ENCODE results near the gene PTH2R. TPM values are rescaled to one million over a fixed set of nuclear protein-coding genes. Genes with fewer than 3 reads are reported as not detected.
"Not testable (repeated sequence)": the region's sequence is repeated elsewhere in the genome, so short reads cannot be mapped to it uniquely, and the experiment has no call there.

Gene PTH2R
- total RNA-seq, 1 donor from 2014 or later: not detected

DNA sequence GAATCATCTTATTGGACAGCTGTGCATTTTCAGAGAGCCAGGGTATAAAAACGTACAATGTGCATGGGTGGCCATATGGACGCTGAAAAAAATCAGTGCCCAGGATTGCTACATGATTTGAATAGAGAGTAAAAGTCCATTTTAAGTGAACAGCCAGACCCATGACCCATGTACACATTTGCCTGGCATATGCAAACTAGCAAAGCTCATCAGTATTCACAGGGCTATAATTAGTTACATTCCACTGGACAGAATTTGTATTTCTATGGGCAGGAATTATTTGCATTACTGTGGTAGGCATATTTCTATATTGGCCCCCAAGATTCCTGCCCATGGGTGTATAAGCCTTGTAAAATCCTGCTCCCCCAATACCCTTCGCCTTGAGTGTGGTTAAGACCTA is 78.8 kb downstream of the PTH2R start:
- DNase-seq (ENCODE audit: low spot score): no peak

DNA sequence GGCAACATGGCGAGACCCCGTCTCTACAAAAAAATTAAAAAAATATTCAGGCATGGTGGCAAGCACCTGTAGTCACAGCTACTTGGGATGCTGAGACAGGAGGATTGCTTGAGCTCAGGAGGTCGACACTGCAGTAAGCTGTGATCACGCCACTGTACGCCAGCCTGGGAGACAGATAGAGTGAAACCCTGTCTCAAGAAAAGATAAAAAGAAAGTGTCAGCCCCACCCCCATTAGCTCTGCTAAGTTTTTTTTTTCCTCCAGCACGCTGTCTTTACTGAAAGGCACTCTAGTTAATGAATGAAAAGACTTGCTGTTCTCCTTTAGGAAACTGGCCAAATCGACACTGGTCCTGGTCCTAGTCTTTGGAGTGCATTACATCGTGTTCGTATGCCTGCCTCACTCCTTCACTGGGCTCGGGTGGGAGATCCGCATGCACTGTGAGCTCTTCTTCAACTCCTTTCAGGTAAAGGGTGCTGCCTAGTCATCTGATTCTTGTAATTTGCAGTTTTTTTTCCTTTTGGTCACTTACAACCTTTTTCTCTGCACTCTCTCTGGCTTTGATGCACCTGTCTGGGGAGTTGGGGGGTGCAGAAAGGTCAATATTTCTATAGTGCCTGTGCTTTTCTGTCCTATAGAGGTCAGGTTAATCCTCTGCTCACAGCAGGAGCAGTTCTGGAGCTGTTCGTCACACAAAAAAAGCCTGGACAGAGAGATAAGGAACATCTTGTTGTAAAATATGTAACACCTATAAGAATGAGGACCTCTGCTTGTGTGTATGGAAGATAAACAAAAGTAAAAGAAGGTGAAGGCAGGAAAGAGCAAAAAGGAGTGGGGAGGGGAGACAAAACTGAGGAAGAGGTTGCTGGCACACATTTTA is 82.3 kb downstream of the PTH2R start:
- no peak for DNase-seq (ENCODE audit: low spot score)

DNA sequence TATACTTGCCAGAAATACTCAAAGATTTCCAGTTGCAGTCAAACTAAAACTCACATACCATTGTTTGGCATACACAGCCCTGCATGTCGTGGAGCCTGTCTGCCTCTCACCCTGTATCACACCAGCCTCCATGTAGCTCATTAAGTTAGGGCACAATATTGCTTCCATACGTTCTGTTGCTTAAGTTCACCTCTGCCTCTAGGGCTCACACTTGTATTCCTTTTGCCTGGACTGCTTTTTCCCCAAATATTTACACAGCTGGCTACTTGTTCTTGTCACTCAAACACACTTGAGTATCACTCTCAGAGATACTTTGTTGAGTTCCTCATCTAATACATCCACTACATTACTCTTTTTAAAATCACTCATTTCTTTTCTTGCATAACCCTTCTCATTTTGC is 83.1 kb downstream of the PTH2R start:
- no peak for DNase-seq (ENCODE audit: low spot score)

DNA sequence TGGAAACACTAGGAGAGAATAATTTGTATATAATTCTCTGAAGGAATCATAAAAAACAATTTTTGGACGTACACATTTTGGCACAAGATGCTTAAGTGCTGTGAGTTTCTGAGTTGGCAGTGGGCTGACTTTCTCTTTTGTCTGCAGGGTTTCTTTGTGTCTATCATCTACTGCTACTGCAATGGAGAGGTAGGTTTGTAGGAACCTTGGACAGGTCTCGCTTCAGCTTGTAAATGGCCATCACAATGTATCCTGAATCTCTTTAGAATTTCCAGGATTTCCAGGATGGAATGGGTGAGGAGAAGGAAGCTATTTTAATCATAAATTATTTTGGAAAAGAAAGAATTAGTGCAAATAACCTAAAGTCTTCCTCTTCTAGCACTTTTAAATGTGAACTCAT is 83.9 kb downstream of the PTH2R start:
- DNase-seq (ENCODE audit: low spot score): no peak

DNA sequence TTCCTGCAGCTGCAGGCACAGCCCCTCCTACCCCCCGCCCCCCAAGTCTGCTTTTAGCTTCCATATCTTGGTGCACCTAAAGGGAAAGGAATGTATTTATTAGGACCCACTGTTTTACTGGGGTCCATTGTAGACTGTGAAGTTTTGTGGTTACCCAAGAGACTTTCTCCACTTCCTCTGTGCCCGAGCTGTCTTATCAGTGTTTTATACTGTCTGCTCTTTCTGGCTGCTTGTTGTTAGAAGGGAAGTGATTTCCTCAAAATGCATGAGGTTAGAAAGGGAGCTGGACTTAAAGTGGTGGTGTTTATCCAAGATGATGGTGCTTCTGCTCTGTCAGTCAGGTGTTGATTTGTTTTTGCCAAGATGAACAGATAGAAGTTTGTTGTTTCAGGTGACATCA is 85.0 kb downstream of the PTH2R start:
- peak; percentile 11 for DNase-seq (ENCODE audit: low spot score)

DNA sequence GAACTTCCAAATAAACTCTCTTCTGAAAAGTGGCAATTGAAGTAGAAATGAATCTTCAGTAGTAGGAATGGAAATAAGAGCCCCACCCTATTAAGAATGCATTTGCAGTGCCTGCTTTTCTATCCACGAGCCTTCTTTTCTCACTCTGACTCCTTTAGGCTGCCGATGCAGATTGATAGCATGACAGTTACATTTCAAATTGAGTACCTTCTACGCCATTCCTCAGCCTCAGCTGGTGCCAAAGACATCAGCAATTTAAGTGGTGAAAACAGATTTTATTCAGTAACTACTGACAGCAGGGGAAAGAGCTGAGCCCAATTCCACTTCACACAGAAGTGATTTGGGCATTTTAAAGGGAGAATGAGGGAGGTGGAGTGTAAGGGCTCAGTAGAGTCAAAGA is 85.5 kb downstream of the PTH2R start:
- DNase-seq (ENCODE audit: low spot score): no peak

DNA sequence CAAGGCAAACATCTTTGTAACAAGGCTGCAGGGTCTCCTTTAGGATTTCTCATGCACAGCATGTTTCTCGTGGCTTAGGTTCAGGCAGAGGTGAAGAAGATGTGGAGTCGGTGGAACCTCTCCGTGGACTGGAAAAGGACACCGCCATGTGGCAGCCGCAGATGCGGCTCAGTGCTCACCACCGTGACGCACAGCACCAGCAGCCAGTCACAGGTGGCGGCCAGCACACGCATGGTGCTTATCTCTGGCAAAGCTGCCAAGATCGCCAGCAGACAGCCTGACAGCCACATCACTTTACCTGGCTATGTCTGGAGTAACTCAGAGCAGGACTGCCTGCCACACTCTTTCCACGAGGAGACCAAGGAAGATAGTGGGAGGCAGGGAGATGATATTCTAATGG is 86.6 kb downstream of the PTH2R start:
- no peak for DNase-seq (ENCODE audit: low spot score)

DNA sequence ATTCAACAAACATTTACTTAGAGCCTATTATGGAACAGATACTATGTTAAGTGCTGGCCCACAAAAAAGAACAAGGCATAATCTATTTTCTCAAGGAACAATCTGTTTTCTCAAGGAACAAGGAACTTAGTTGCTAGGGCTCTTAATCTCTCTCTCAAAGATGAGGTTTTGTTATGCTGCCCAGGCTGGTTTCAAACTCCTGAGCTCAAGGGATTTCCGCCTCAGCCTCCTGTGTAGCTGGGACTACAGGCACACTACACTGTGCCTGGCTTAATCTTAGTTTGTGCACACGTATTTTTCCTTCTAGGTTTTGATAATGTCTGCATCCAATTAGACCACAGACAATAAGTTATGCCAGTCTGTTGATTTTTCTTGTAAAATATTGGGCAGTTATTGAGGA is 89.5 kb downstream of the PTH2R start:
- DNase-seq (ENCODE audit: low spot score): no peak

DNA sequence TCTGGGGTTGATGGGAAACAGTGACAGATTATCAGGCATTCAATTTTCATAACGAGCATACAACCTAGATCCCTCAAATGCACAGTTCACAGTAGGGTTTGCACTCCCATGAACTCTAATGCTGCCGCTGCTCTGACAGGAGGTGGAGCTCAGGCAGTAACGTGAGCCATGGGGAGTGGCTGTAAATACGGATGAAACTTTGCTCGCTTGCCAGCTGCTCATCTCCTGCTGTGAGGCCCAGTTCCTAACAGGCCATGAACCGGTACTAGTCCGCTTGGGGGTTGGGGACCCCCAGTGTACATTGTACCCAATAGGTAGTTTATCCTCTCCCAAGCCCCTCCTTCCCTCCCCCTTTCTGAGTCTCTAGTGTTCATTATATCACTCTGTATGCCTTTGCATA is 94.6 kb downstream of the PTH2R start:
- peak; percentile 76 for DNase-seq (ENCODE audit: low spot score)

DNA sequence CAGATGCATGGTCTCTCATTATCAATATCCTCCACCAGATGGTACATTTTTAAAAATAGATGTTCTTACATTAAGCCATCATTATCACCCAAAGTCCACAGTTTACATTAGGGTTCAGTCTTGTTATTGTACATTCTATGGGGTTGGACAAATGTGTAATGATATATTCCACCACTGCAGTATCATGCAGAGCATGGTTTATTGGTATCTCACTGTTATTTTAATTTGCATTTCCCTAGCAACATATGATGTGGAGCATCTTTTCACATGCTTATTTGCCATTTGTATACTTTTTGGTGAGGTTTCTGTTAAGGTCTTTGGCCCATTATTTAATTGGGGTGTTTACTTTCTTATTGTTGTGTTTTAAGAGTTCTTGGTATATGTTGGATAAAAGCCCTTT is 95.7 kb downstream of the PTH2R start:
- no peak for DNase-seq (ENCODE audit: low spot score)

DNA sequence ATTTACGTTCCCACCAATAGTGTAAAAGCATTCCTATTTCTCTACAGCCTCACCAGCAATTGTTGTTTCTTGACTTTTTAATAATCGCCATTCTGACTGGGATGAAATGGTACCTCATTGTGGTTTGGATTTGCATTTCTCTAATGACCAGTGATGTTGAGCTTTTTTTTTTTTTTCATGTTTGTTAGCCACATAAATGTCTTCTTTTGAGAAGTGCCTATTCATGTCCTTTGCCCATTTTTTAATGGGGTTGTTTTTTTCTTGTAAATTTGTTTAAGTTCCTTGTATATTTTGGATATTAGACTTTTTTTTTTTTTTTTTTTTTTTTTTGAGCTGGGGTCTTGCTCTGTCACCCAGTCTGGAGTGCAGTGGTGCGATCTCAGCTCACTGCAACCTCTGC is 98.8 kb downstream of the PTH2R start:
- DNase-seq (ENCODE audit: low spot score): not testable (repeated sequence)

DNA sequence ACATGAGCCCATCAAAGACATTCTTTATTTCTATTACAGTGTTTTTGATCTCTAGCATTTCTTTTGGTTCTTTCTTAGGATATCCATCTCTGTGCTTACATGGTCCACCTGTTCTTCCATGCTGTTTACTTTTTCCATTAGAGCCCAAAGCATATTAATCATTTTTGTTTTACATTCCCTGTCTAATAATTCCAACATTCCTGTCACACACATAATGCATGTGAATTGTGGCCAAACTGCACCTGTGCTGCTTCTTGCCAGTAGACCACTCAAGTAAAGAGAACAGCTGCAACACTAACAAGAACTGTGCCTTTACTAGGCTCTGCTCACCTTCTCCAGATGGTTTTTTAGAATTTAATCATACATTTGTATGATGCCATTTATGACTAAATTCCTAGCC is 103.0 kb downstream of the PTH2R start:
- DNase-seq (ENCODE audit: low spot score): no peak

DNA sequence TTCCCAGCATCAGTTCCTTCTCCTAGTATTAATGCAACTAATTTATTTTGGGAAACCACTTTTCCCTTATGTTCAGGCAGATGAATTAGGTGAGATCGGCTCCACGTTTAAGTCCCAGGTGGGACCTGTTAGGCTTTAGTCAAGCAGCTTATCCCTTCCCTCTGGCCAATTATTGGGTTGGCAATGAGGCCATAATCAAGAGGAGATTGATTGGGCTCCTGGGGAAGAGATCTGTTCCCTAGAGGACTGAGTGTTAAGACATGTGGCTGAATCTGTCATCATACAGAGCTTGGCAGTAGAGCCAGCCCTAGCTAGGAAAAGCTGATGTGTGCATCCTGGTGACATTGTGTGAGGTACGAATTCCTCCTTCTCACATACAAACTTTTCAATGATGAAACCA is 104.4 kb downstream of the PTH2R start:
- DNase-seq (ENCODE audit: low spot score): no peak

DNA sequence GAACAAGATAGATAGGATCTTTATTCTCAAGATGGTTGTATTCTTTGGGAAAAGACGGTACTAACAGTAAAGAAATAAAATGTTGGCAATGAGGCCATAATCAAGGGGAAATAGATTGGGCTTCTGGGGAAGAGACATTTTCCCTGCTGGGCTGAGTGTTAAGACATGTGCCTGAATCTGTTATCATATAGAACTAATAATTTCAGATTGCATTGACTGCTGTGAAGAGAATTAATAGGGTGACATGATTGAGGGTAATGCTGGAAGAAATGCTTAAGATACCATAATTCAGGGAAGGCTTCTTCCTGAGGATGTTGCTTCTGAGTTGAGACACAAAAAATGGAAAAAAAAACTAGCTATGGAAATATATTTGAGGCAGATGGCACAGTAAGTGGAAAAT is 105.0 kb downstream of the PTH2R start:
- DNase-seq (ENCODE audit: low spot score): no peak

DNA sequence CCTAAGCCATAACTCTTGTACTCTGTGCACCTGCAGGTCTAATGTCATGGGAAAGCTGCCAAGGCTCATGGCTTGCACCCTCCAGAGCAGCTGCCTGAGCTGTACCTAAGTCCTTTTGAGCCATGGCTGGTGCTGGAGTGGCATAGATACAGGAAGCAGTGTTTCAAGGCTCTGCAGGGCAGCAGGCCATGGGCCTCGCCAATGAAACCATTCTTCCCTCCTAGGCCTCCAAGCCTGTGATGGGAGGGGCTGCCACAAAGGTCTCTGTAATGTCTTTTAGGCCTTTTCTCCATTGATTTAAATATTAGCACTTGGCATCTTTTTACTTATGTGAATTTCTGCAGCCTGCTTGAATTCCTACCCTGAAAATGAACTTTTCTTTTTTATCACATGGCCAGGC is 108.5 kb downstream of the PTH2R start:
- DNase-seq (ENCODE audit: low spot score): no peak

DNA sequence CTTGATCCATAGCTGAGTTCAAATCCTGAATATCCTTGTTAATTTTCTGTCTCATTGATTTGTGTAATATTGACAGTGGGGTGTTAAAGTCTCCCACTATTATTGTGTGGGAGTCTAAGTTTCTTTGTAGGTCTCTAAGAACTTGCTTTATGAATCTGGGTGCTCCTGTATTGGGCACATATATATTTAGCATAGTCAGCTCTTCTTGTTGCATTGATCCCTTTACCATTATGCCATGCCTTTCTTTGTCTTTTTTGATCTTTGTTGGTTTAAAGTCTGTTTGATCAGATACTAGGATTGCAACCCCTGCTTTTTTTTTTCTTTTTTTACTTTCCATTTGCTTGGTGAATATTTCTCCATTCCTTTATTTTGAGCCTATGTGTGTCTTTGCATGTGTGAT is 116.5 kb downstream of the PTH2R start:
- not testable (repeated sequence) for DNase-seq (ENCODE audit: low spot score)

DNA sequence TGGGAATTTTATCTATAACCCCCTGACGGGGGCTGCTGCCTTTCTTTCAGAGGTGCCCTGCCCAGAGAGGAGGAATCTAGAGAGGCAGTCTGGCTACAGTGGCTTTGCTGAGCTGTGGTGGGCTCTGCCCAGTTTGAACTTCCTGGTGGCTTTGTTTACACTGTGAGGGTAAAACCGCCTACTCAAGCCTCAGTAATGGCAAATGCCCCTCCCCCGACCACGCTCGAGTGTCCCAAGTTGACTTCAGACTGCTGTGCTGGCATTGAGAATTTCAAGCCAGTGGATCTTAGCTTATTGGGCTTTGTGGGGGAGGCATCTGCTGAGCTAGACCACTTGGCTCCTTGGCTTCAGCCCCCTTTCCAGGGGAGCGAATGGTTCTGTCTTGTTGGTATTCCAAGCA is 118.6 kb downstream of the PTH2R start:
- not testable (repeated sequence) for DNase-seq (ENCODE audit: low spot score)

DNA sequence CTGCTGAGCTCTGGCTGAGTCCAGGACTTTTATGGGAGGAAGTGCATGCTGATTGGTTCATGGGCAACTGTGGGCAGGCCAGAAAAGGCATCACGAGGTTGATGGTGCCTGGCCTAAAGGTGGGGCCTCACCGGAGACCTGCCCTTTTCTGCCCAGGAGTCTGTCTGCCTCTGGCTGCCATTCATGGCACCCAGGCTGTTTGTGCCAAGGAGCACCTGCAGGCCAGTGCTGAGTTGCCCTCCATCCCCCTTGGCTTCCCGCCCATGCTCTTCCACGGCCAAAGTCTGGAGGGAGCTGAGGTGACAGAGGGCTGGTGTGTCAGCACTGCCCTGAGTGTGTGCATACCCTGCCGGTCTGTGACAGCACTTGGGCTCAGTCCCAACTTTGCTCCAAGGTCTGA is 123.2 kb downstream of the PTH2R start:
- DNase-seq (ENCODE audit: low spot score): no peak

DNA sequence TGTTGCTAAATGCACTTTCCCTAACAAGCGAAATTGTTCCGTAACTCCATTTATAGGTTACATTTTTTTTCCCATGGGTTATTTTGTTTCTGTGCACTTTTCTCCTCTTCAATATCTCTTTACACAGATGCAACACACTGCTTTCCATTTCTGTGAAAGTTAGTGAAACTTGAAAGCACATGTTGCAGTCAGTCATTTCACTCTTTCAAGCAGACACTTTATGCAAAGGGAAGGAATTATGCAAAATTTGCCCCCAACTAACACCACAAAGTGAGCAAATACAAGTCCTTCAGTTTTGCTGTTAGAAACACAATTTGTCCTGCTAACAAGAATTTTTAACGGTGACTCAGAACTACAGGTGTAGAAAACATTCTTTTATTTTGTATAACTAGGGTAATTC is 124.8 kb downstream of the PTH2R start:
- DNase-seq (ENCODE audit: low spot score): no peak

DNA sequence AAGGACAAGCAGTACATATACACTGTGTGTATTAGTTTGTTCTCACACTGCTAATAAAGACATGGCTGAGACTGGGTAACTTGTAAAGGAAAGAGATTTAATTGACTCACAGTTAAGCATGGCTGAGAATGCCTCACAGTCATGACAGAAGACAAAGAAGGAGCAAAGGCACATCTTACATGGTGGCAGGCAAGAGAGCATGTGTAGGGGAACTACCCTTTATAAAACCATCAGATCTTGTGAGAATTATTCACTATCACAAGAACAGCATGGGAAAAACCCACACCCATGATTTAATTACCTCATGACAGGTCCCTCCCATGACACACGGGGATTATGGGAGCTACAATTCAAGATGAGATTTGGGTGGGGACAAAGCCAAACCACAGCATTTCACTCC is 129.0 kb downstream of the PTH2R start:
- DNase-seq (ENCODE audit: low spot score): not testable (repeated sequence)

DNA sequence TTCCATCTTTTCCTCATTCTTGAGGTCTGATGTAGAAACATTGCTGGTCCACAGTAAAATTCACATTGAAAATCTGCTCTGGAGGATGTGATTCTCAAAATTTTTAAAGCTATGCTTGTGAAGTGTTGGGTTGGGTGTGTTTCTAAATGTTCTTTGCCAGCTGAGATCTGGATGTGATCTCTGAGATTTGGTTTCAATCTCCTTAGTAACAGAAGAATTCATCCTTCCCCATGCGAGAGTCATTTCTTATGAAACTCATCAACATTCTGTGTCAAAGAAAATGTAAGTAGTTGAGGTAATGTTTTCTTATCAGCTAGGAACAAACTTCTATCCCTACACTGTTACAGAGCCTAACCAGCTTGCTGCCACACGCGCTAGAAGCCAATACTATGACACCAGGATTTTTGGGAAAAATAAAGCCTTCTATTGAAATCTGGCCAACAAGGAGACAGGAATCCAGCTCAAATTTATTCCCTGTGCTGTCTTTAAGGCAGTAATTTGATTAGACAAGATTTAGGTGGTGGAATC is 134.9 kb downstream of the PTH2R start:
- peak; percentile 93 for DNase-seq (ENCODE audit: low spot score)

DNA sequence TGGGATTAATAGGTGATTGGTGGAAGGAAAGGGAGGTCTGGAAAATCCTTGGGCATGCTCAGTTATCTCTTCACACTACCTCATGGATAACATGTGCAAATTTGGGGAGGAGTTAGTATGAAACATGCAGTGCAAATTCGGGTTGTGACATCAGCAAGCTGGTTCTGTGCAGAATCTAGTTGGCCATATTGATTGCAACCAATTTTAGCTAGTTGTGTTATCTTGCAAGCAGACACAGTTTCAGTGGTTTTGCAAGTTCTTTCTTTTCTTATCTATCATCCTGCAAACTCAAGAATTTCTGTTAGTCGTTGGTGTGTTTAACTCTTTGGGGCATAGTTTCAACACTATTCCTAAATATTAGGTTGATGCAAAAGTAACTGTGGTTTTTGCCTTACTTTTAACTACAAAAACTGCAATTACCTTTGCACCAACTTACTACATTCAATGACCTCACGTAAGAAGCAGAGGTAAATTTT is 135.4 kb downstream of the PTH2R start:
- no peak for DNase-seq (ENCODE audit: low spot score)

DNA sequence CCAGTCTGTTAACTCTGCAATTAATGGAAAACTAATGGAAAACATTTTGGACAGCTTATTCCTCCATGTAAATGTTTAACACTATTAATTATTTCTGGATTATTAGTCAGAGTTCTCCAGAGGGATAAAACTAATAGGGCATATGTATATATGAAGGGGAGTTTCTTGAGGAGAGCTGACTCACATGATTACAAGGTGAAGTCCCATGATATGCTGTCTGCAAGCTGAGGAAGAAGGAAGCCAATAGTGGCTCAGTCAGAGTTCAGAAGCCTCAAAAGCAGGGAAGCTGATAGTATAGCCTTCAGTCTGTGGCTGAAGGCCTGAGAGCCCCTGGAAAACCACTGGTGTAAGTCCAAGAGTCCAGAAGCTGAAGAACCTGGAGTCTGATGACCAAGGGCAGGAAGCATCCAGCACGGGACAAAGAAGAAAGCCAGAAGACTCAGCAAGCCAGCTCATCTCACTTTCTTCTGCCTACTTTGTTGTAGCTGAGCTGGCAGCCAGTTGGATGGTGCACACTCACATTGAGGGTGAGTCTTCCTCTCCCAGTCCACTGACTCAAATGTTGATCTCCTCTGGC is 136.0 kb downstream of the PTH2R start:
- no peak for DNase-seq (ENCODE audit: low spot score)

All from umbilical cord (tissue), 2 donors.